GM12892 (cell line): ENCODE data around the gene MS4A1.

Source experiments
- POLR2A ChIP-seq: IDR thresholded peaks from 2 replicates; pipeline ENCODE4 v1.6.1; 2011; ENCODE audit warnings: low read depth, low read length, control low read depth
- POLR2AphosphoS5 ChIP-seq: IDR thresholded peaks from 2 replicates; pipeline ENCODE4 v1.6.1; 2011; ENCODE audit warnings: low read depth, low read length, control low read depth
- TAF1 ChIP-seq: IDR thresholded peaks from 2 replicates; pipeline ENCODE4 v1.6.1; 2011; ENCODE audit warnings: low read depth, mild to moderate bottlenecking, control low read depth, low read length, borderline replicate concordance

DNA sequence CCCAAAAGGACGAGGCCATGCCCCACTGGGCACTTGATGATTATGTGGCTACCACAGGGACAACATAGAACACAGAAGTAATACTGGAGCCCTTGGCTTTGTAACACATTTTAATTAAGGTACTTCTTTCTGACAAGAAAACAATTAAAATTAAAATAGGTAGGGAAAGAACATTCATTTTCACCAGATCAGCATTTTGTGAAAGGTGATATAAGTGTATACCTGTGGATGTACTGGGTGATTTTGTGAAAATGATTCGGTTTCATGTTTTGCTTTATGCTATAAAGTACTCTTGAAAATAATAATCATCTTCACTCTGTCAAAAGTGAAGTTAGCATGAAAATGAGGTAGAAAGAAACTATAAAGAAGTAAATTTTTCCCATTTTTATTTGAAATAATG, 37.8 kb downstream of the MS4A1 start:
- TF ChIP-seq POLR2A (no peak), TAF1 (no peak), POLR2AphosphoS5 (no peak)
